Measurements from ENCODE around the gene TBXT.

DNA sequence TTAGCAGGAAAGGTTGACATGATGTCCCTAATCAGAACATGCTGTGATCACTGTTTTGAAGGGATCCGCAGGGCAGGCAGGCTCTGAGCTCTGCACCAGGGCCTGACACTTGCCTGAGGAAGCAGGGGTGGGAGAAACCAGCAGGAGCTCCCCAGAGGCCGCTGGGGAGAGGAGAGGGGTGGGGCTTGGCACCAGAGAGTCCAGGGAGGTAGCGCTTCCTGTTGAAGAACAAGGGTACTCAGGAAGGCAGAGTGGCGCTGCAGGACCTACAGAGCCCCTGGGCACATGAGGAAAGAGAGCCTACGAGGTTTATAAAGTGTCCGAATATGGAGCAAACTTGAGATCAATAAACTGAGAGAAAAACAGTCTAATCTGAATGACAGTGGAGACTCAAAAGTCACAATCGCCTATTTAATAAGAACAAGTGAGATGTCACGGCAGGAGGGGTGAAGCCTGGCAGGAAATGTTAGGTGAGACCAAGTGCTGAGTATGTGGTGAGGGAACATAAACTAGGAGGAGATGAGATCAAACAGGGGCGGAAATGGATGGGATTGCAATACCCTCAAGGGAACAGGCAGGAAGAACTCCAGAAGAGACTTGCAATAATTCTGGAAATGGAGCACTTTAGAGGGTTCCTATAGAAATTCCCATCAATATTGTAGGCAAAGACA lies 5.8 kb upstream of the TBXT start:
- TF ChIP-seq, protein P1, sequence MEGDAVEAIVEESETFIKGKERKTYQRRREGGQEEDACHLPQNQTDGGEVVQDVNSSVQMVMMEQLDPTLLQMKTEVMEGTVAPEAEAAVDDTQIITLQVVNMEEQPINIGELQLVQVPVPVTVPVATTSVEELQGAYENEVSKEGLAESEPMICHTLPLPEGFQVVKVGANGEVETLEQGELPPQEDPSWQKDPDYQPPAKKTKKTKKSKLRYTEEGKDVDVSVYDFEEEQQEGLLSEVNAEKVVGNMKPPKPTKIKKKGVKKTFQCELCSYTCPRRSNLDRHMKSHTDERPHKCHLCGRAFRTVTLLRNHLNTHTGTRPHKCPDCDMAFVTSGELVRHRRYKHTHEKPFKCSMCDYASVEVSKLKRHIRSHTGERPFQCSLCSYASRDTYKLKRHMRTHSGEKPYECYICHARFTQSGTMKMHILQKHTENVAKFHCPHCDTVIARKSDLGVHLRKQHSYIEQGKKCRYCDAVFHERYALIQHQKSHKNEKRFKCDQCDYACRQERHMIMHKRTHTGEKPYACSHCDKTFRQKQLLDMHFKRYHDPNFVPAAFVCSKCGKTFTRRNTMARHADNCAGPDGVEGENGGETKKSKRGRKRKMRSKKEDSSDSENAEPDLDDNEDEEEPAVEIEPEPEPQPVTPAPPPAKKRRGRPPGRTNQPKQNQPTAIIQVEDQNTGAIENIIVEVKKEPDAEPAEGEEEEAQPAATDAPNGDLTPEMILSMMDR (IDR thresholded peaks at IDR 0.05 in 8 of 11, conservative IDR thresholded peaks at IDR 0.05 in 3 of 11): no peak
- TF ChIP-seq POLR2AphosphoS5 (IDR thresholded peaks at IDR 0.05): no peak
- no peak for TF ChIP-seq POLR2A (IDR thresholded peaks at IDR 0.05)

Data from spleen (tissue), 7 donors.